Stimulated activated CD4-positive, alpha-beta T cell treated with anti-CD3 and anti-CD28 coated beads, Interleukin-1b, Interleukin-23, amount 100 ng/mL, for 24 hours (primary cell): ENCODE results near the gene SHLD2.
"Not testable (repeated sequence)": the region's sequence is repeated elsewhere in the genome, so short reads cannot be mapped to it uniquely, and the experiment has no call there.

ENCODE experiments used
- DNase-seq, 4 experiments: peaks; one replicate each; pipeline ENCODE4 v3.0.0-alpha.2; 2020; ENCODE audit warnings: low read depth in 4 of 4, low spot score in 1 of 4

SHLD2 gene

GRCh38 chr10:87210309-87210708 lies 115.3 kb downstream of the SHLD2 start:
- DNase-seq, result not testable (repeated sequence)

GRCh38 chr10:87211848-87212247 lies 116.8 kb downstream of the SHLD2 start:
- not testable (repeated sequence) for DNase-seq

GRCh38 chr10:87213150-87213765 lies 118.3 kb downstream of the SHLD2 start:
- not testable (repeated sequence) for DNase-seq

- not testable (repeated sequence) for DNase-seq
Measured at GRCh38 chr10:87213806-87214205, 118.8 kb downstream of the SHLD2 start.

- not testable (repeated sequence) for DNase-seq
Measured at GRCh38 chr10:87216120-87216519, 121.1 kb downstream of the SHLD2 start.

GRCh38 chr10:87219370-87219769 lies 124.4 kb downstream of the SHLD2 start:
- not testable (repeated sequence) for DNase-seq

- DNase-seq, result not testable (repeated sequence)
Measured at GRCh38 chr10:87222789-87223188, 127.8 kb downstream of the SHLD2 start.

- not testable (repeated sequence) for DNase-seq
Measured at GRCh38 chr10:87225148-87225547, 130.1 kb downstream of the SHLD2 start, which contains the start of gene NUTM2A. TSS of gene NUTM2A (plus strand) at chr10:87225448. CDS start at chr10:87225831, 383 bp downstream.

GRCh38 chr10:87228247-87228646 lies 133.2 kb downstream of the SHLD2 start:
- not testable (repeated sequence) for DNase-seq

- not testable (repeated sequence) for DNase-seq
Measured at GRCh38 chr10:87229211-87229610, 134.2 kb downstream of the SHLD2 start.

- not testable (repeated sequence) for DNase-seq
Measured at GRCh38 chr10:87234854-87235253, 139.8 kb downstream of the SHLD2 start.

GRCh38 chr10:87237244-87237643 lies 142.2 kb downstream of the SHLD2 start:
- DNase-seq, result not testable (repeated sequence)

- DNase-seq, result not testable (repeated sequence)
Measured at GRCh38 chr10:87239346-87239808, 144.4 kb downstream of the SHLD2 start.
